HepG2 (cell line): Measurements from ENCODE around the gene CHID1. TPM values are rescaled to one million over a fixed set of nuclear protein-coding genes. Genes with fewer than 3 reads are reported as not detected.

Experiments
- AGO2 ChIP-seq: fragments of 200-400 bp; formaldehyde crosslinking; optimal IDR thresholded peaks from 2 replicates; pipeline ENCODE3; 2017; ENCODE audit warnings: mild to moderate bottlenecking, low read depth, low read length, moderate library complexity
- EP300 ChIP-seq, 3 experiments: sonication (generic) in 1 of 3; formaldehyde crosslinking in 1 of 3; IDR thresholded peaks; 2 replicates each; pipeline versions ENCODE4 v1.5.1 to v1.6.1; 2011 to 2020; ENCODE audit warnings: low read depth in 2 of 3, low read length in 2 of 3, borderline replicate concordance in 1 of 3, improper control_type of control experiment in 1 of 3, mild to moderate bottlenecking in 1 of 3, missing genetic modification reagents in 1 of 3, moderate library complexity in 1 of 3
- HNRNPK ChIP-seq: fragments of 200-400 bp; formaldehyde crosslinking; IDR thresholded peaks from 2 replicates; pipeline ENCODE4 v1.6.1; 2018; ENCODE audit warnings: low read length, low read depth, moderate library complexity, mild to moderate bottlenecking; ENCODE audit not compliant: poor library complexity, severe bottlenecking
- JUN ChIP-seq: sonication (generic); formaldehyde crosslinking; IDR thresholded peaks from 2 replicates; pipeline ENCODE4 v1.4.0; 2020; ENCODE audit warnings: mild to moderate bottlenecking, missing genetic modification reagents
- KLF6 ChIP-seq: IDR thresholded peaks from 2 replicates; pipeline ENCODE4 v1.8.0; 2016; ENCODE audit warnings: missing biosample characterization, missing genetic modification reagents
- MYC ChIP-seq: sonication (generic); formaldehyde crosslinking; IDR thresholded peaks from 2 replicates; pipeline ENCODE4 v1.9.0; 2021; ENCODE audit warnings: missing genetic modification reagents, borderline replicate concordance
- RAD21 ChIP-seq: fragments of 450-650 bp; formaldehyde crosslinking; IDR thresholded peaks from 2 replicates; pipeline ENCODE4 v1.5.0; 2020; ENCODE audit warnings: mild to moderate bottlenecking
- RARA ChIP-seq: IDR thresholded peaks from 2 replicates; pipeline ENCODE4 v1.6.1; 2016; ENCODE audit warnings: missing genetic modification reagents, missing compliant biosample characterization
- SKI ChIP-seq: fragments of 450-650 bp; IDR thresholded peaks from one replicate; pipeline ENCODE4 v1.6.1; 2018; ENCODE audit warnings: mild to moderate bottlenecking; ENCODE audit not compliant: partially characterized antibody
- SRSF9 ChIP-seq: fragments of 200-400 bp; formaldehyde crosslinking; IDR thresholded peaks from 2 replicates; pipeline ENCODE4 v1.6.1; 2018; ENCODE audit warnings: borderline replicate concordance, mild to moderate bottlenecking, low read depth, low read length; ENCODE audit not compliant: insufficient read depth, poor library complexity, severe bottlenecking
- ZMAT3 ChIP-seq: sonication (generic); formaldehyde crosslinking; conservative IDR thresholded peaks from 2 replicates; pipeline ENCODE4 v1.7.0; 2021; ENCODE audit warnings: missing genetic modification reagents
- ZNF468 ChIP-seq: sonication (generic); formaldehyde crosslinking; IDR thresholded peaks from 2 replicates; pipeline ENCODE4 v1.8.0; 2022; ENCODE audit warnings: mild to moderate bottlenecking, moderate library complexity, missing genetic modification reagents
- ZNF776 ChIP-seq: sonication (generic); formaldehyde crosslinking; IDR thresholded peaks from 2 replicates; pipeline ENCODE4 v1.4.0; 2020; ENCODE audit warnings: mild to moderate bottlenecking, missing genetic modification reagents
- polyA plus RNA-seq, 8 experiments: library from polyadenylated mRNA; depleted of rRNA in 3 of 8; stranded (reverse) in 7 of 8; unstranded in 1 of 8; fragments of >200 nt; fragmentation: Illumina TruSeq in 4 of 8; extraction: Trizol in 4 of 8; gene quantifications; 2 replicates each; pipeline versions ENCODE4 v1.2.1 to v1.2.3, GENCODE V29; 2011 to 2016; ENCODE audit warnings: low read depth in 4 of 8, missing spikeins in 1 of 8, mixed read lengths in 1 of 8; ENCODE audit not compliant: insufficient read depth in 1 of 8
- total RNA-seq, 5 experiments: library from RNA; depleted of rRNA; stranded (reverse); fragments of >200 nt; fragmentation: Illumina TruSeq; extraction: Trizol; gene quantifications; 2 replicates each; pipeline ENCODE4 v1.2.3, GENCODE V29; 2016; ENCODE audit warnings: low read depth in 1 of 5
- TF ChIP-seq, protein P1 (sequence below): sonication (generic); formaldehyde crosslinking; IDR thresholded peaks from 2 replicates; pipeline ENCODE4 v1.5.1; 2020; ENCODE audit warnings: mild to moderate bottlenecking, missing genetic modification reagents, moderate library complexity
- TF ChIP-seq, protein P2 (sequence below): sonication (generic); formaldehyde crosslinking; IDR thresholded peaks from 2 replicates; pipeline ENCODE4 v1.5.0; 2020; ENCODE audit warnings: missing genetic modification reagents
- TF ChIP-seq, protein P3 (sequence below): IDR thresholded peaks from 2 replicates; pipeline ENCODE4 v1.6.1; 2016; ENCODE audit warnings: missing compliant biosample characterization, missing genetic modification reagents, borderline replicate concordance
- TF ChIP-seq, protein P4 (sequence below): sonication (generic); formaldehyde crosslinking; IDR thresholded peaks from 2 replicates; pipeline ENCODE4 v1.4.0; 2020; ENCODE audit warnings: missing genetic modification reagents

Gene CHID1
- total and polyA plus RNA-seq, 2 of the 13 experiments (the other 11 are each of a cell fraction or from before 2014, with no cell fraction given), result 65.1 to 93.6 TPM

DNA sequence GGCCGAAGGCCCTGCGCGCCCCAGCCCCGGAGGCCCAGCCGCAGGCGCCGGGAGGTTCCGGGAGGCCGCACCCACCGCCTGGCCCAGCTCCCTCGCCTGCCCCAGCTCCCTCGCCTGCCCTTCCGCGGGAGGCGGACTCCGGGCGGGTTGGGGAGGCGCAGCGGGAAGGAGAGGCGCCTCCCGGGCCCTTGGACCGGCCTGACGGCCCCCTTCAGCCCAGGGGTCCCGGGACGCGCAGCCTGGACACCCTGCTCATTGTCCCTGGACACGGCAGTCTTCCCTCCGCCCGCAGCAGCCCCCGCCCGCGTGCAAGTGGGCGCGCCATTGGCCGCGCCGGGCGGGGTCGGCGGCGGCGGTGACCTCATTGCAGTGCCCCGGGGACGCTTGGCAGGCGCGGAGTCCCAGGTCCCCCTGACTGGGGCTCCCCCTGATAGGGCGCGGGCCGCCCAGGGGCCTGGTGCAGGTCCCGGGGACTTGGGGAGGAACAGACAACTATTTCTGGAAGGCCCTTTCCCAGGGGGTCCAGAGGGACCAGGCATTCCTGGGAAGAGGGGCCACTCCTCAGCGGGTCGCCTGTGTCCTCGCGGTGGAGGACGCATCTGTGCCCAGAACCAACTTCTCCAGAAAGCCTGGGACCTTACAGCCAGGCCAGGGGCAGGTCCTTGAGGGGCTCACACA is 77.4 kb downstream of the CHID1 start (continued):
- 0 out of 2 replicates have a peak, but pooled peaks have one; percentile 32 for TF ChIP-seq KLF6 (CRISPR knock-in tag)
- peak; percentile 41; the same call in 1 of the 2 replicates for TF ChIP-seq RAD21 (CRISPR knock-in tag)
- TF ChIP-seq SRSF9, result no peak
- 0 out of 2 replicates have a peak, but pooled peaks have one; percentile 31 for TF ChIP-seq JUN (CRISPR knock-in tag)
- peak; percentile 45; the same call in 1 of the 2 replicates for TF ChIP-seq ZMAT3 (CRISPR knock-in tag)
- TF ChIP-seq, protein P1, sequence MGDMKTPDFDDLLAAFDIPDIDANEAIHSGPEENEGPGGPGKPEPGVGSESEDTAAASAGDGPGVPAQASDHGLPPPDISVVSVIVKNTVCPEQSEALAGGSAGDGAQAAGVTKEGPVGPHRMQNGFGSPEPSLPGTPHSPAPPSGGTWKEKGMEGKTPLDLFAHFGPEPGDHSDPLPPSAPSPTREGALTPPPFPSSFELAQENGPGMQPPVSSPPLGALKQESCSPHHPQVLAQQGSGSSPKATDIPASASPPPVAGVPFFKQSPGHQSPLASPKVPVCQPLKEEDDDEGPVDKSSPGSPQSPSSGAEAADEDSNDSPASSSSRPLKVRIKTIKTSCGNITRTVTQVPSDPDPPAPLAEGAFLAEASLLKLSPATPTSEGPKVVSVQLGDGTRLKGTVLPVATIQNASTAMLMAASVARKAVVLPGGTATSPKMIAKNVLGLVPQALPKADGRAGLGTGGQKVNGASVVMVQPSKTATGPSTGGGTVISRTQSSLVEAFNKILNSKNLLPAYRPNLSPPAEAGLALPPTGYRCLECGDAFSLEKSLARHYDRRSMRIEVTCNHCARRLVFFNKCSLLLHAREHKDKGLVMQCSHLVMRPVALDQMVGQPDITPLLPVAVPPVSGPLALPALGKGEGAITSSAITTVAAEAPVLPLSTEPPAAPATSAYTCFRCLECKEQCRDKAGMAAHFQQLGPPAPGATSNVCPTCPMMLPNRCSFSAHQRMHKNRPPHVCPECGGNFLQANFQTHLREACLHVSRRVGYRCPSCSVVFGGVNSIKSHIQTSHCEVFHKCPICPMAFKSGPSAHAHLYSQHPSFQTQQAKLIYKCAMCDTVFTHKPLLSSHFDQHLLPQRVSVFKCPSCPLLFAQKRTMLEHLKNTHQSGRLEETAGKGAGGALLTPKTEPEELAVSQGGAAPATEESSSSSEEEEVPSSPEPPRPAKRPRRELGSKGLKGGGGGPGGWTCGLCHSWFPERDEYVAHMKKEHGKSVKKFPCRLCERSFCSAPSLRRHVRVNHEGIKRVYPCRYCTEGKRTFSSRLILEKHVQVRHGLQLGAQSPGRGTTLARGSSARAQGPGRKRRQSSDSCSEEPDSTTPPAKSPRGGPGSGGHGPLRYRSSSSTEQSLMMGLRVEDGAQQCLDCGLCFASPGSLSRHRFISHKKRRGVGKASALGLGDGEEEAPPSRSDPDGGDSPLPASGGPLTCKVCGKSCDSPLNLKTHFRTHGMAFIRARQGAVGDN (CRISPR knock-in tag), result peak; percentile 60; the same call in 1 of the 2 replicates
- TF ChIP-seq, protein P2, sequence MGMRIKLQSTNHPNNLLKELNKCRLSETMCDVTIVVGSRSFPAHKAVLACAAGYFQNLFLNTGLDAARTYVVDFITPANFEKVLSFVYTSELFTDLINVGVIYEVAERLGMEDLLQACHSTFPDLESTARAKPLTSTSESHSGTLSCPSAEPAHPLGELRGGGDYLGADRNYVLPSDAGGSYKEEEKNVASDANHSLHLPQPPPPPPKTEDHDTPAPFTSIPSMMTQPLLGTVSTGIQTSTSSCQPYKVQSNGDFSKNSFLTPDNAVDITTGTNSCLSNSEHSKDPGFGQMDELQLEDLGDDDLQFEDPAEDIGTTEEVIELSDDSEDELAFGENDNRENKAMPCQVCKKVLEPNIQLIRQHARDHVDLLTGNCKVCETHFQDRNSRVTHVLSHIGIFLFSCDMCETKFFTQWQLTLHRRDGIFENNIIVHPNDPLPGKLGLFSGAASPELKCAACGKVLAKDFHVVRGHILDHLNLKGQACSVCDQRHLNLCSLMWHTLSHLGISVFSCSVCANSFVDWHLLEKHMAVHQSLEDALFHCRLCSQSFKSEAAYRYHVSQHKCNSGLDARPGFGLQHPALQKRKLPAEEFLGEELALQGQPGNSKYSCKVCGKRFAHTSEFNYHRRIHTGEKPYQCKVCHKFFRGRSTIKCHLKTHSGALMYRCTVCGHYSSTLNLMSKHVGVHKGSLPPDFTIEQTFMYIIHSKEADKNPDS (CRISPR knock-in tag), result no peak
- TF ChIP-seq EP300 (IDR thresholded peaks at IDR 0.05; ENCODE audit: low read depth in 2 of 2, low read length in 2 of 2), result no peak
- no peak for TF ChIP-seq EP300 (CRISPR knock-in tag; IDR thresholded peaks at IDR 0.05; ENCODE audit: borderline replicate concordance)
- TF ChIP-seq, protein P3, sequence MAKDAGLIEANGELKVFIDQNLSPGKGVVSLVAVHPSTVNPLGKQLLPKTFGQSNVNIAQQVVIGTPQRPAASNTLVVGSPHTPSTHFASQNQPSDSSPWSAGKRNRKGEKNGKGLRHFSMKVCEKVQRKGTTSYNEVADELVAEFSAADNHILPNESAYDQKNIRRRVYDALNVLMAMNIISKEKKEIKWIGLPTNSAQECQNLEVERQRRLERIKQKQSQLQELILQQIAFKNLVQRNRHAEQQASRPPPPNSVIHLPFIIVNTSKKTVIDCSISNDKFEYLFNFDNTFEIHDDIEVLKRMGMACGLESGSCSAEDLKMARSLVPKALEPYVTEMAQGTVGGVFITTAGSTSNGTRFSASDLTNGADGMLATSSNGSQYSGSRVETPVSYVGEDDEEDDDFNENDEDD (CRISPR knock-in tag), result peak; percentile 18; the same call in 1 of the 2 replicates
- TF ChIP-seq, protein P4, sequence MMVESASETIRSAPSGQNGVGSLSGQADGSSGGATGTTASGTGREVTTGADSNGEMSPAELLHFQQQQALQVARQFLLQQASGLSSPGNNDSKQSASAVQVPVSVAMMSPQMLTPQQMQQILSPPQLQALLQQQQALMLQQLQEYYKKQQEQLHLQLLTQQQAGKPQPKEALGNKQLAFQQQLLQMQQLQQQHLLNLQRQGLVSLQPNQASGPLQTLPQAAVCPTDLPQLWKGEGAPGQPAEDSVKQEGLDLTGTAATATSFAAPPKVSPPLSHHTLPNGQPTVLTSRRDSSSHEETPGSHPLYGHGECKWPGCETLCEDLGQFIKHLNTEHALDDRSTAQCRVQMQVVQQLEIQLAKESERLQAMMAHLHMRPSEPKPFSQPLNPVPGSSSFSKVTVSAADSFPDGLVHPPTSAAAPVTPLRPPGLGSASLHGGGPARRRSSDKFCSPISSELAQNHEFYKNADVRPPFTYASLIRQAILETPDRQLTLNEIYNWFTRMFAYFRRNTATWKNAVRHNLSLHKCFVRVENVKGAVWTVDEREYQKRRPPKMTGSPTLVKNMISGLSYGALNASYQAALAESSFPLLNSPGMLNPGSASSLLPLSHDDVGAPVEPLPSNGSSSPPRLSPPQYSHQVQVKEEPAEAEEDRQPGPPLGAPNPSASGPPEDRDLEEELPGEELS, result 0 out of 2 replicates have a peak, but pooled peaks have one; percentile 15
- TF ChIP-seq ZNF468, result no peak
- peak; percentile 27; the same call in 1 of the 2 replicates for TF ChIP-seq ZNF776
- TF ChIP-seq HNRNPK, result peak; percentile 79
- TF ChIP-seq SKI, result peak; percentile 33
- peak; percentile 92 for TF ChIP-seq AGO2
- TF ChIP-seq MYC, result 0 out of 2 replicates have a peak, but pooled peaks have one; percentile 49
- TF ChIP-seq RARA, result 0 out of 2 replicates have a peak, but pooled peaks have one; percentile 9
